Measurements from ENCODE around the gene NOSIP. TPM values are rescaled to one million over a fixed set of nuclear protein-coding genes. Genes with fewer than 3 reads are reported as not detected.
A peak's percentile ranks its signal among the peaks of the same experiment; 100 is the strongest.

NOSIP gene
- total RNA-seq, 1 donor from 2014 or later = 83.8 TPM

- Histone ChIP-seq H3K79me2 (ENCODE audit: insufficient read depth, low read length) (peaks cover 69% of the 10 kb centered on the region), H3K9me3 (ENCODE audit: insufficient read depth, low read depth, low read length) (no peaks in the 10 kb centered on the region), H2AFZ (ENCODE audit: low read depth, low read length) (no peak overlapping the region), H3K4me1 (ENCODE audit: insufficient read depth, low read length) (peaks cover 20% of the 10 kb centered on the region), H3K36me3 (ENCODE audit: insufficient read depth, low read length) (peaks cover 14% of the 10 kb centered on the region), H3K9ac (ENCODE audit: low read length) (peak overlapping the region; percentile 24), H4K20me1 (ENCODE audit: insufficient read depth, low read length) (peaks cover 43% of the 10 kb centered on the region), H3K27ac (ENCODE audit: low read depth, low read length) (no peak overlapping the region), H3K4me3 (ENCODE audit: insufficient read depth, low read depth, low read length) (no peak overlapping the region), H3K4me2 (ENCODE audit: low read length) (peak overlapping the region; percentile 94), H3K27me3 (ENCODE audit: insufficient read depth, low read length) (no peaks in the 10 kb centered on the region)
- no peaks in the 10 kb centered on the region for H3K27me3 Mint-ChIP-seq (ENCODE audit: low read depth, unreplicated experiment)
- H3K36me3 Mint-ChIP-seq (ENCODE audit: low read depth, unreplicated experiment) = peaks cover 4% of the 10 kb centered on the region
- H3K27ac Mint-ChIP-seq (ENCODE audit: unreplicated experiment) = no peak overlapping the region
- TF ChIP-seq EZH2 (IDR thresholded peaks at IDR 0.05; ENCODE audit: insufficient read depth, low read length) = no peak
- no peak for TF ChIP-seq CTCF (IDR thresholded peaks at IDR 0.05; ENCODE audit: insufficient read depth, low read depth, low read length)
- H3K4me3 Mint-ChIP-seq (ENCODE audit: unreplicated experiment) = peak overlapping the region; percentile 94
- DNase-seq (ENCODE audit: low read depth) = no peak
- no peak for FAIRE-seq
- H3K9me3 Mint-ChIP-seq (ENCODE audit: unreplicated experiment) = no peaks in the 10 kb centered on the region
- H3K4me1 Mint-ChIP-seq (ENCODE audit: low read depth, unreplicated experiment) = peaks cover 2% of the 10 kb centered on the region
Measured at GRCh38 chr19:49594157-49594992, 14.0 kb upstream of the NOSIP start.

GRCh38 chr19:49593233-49594113 lies 13.1 kb upstream of the NOSIP start:
- Mint-ChIP-seq H3K27me3 (ENCODE audit: low read depth, unreplicated experiment) (no peaks in the 10 kb centered on the region), H3K9me3 (ENCODE audit: unreplicated experiment) (no peaks in the 10 kb centered on the region), H3K4me1 (ENCODE audit: low read depth, unreplicated experiment) (peaks cover 2% of the 10 kb centered on the region), H3K4me3 (ENCODE audit: unreplicated experiment) (peak overlapping the region; percentile 94), H3K27ac (ENCODE audit: unreplicated experiment) (peak overlapping the region; percentile 74), H3K36me3 (ENCODE audit: low read depth, unreplicated experiment) (no peaks in the 10 kb centered on the region)
- Histone ChIP-seq H3K4me1 (ENCODE audit: insufficient read depth, low read length) (peaks cover 20% of the 10 kb centered on the region), H2AFZ (ENCODE audit: low read depth, low read length) (no peak overlapping the region), H3K79me2 (ENCODE audit: insufficient read depth, low read length) (peaks cover 60% of the 10 kb centered on the region), H3K27me3 (ENCODE audit: insufficient read depth, low read length) (no peaks in the 10 kb centered on the region), H3K36me3 (ENCODE audit: insufficient read depth, low read length) (peaks cover 10% of the 10 kb centered on the region), H3K4me3 (ENCODE audit: insufficient read depth, low read depth, low read length) (peak overlapping the region; percentile 78), H4K20me1 (ENCODE audit: insufficient read depth, low read length) (peaks cover 34% of the 10 kb centered on the region), H3K4me2 (ENCODE audit: low read length) (peak overlapping the region; percentile 94), H3K9ac (ENCODE audit: low read length) (peak overlapping the region; percentile 79), H3K9me3 (ENCODE audit: insufficient read depth, low read depth, low read length) (no peaks in the 10 kb centered on the region), H3K27ac (ENCODE audit: low read depth, low read length) (no peak overlapping the region)
- no peak for TF ChIP-seq EZH2 (IDR thresholded peaks at IDR 0.05; ENCODE audit: insufficient read depth, low read length)
- TF ChIP-seq CTCF (IDR thresholded peaks at IDR 0.05; ENCODE audit: insufficient read depth, low read depth, low read length) = no peak
- no peak for FAIRE-seq
- peak; percentile 81 for DNase-seq (ENCODE audit: low read depth)

Data from astrocyte (in vitro differentiated cells and primary cell).